ES-I3 (cell line): Measurements from ENCODE around the gene CRMP1.
A peak's percentile ranks its signal among the peaks of the same experiment; 100 is the strongest.

Experiments used
- H3K36me3 ChIP-seq: 2 replicates; pipeline ENCODE4 v1.6.1; 2013; ENCODE audit warnings: mild to moderate bottlenecking, low read length, control low read depth, moderate library complexity; ENCODE audit not compliant: insufficient read depth
- H3K4me1 ChIP-seq: 2 replicates; pipeline ENCODE4 v1.6.1; 2013; ENCODE audit warnings: mild to moderate bottlenecking, control low read depth, low read length; ENCODE audit not compliant: insufficient read depth
- H3K9ac ChIP-seq: 2 replicates; pipeline ENCODE4 v1.6.1; 2013; ENCODE audit warnings: low read depth, mild to moderate bottlenecking, low read length, moderate library complexity
- H3K9me3 ChIP-seq: 2 replicates; pipeline ENCODE4 v1.6.1; 2013; ENCODE audit warnings: mild to moderate bottlenecking, low read length, moderate library complexity; ENCODE audit not compliant: control insufficient read depth, insufficient read depth

CRMP1 gene

DNA sequence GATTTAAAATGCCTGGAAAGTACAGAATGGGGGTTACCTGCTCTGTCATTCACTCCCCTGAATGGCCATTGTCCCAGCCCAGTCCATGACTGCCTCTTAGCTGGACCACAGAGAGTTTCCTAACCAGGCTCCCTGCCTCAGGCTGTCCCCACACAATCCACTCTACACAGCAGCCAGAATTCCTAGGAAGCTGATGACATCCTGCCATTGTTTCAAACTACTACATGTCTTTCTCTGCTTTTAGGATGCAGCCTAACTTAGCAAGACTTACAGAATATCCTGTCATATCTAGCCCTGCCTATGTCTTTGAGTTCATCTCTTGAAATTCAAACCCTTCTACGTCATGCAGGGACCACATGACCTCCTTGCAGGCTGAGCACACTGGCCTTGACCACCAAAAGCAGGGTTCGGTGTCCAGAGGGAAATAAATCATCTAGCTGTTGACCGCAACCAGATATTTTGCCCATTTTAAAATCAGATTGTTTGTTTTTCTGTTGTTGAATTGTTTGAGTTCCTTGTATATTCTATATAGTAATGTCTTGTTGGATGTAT is 16.1 kb upstream of the CRMP1 start:
- H3K36me3 ChIP-seq: no peaks in the 10 kb centered on the region
- H3K9me3 ChIP-seq: no peaks in the 10 kb centered on the region; the same call in 1 of the 2 replicates
- H3K9ac ChIP-seq: no peak overlapping the region
- H3K4me1 ChIP-seq: peaks cover 31% of the 10 kb centered on the region

DNA sequence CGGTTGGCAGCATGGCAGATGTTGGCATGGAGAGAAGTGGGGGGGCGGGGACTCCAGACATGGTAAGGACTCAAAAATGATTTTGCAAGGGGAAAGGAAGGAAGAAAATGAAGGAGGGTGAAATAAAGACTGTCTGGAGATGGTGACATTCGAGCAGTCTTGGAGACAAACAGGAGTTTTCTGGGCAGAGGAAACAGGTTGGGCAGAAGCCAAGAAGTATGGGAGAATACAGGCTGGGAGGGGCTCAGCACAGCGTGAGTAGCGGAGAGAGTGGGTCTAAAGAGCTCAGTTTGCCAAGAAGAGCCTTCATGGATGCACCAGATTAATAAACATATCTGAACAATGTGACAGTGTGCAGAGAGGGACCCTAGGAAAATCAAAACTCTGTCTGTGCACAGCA is 13.3 kb upstream of the CRMP1 start:
- peaks cover 18% of the 10 kb centered on the region; the same call in 1 of the 2 replicates for H3K4me1 ChIP-seq
- no peaks in the 10 kb centered on the region; the same call in 1 of the 2 replicates for H3K9me3 ChIP-seq
- no peaks in the 10 kb centered on the region for H3K36me3 ChIP-seq
- no peak overlapping the region for H3K9ac ChIP-seq

DNA sequence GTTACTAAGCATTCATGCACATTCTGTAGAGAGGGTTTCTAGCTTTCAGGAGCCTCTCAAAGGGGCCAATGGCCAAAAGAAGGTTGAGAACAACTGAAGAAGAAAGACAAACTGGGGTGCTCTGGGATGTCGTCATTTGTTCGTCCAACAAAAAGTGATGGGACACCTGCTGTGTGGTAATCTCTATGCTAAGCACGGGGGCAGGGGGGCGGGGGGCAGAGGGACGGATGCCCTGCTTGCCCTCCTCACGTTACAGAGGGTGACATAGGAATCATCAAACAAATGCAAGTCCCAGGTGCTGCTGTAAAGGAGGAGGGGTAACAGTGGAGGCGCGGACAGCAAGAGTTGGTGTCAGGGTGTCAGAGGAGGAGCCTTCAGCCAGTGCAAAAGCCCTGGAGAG is 12.8 kb upstream of the CRMP1 start:
- Histone ChIP-seq H3K36me3 (no peaks in the 10 kb centered on the region), H3K9me3 (no peaks in the 10 kb centered on the region), H3K4me1 (peaks cover 18% of the 10 kb centered on the region; the same call in 1 of the 2 replicates), H3K9ac (no peak overlapping the region)

- no peak overlapping the region for H3K9ac ChIP-seq
- no peaks in the 10 kb centered on the region for H3K36me3 ChIP-seq
- no peaks in the 10 kb centered on the region for H3K9me3 ChIP-seq
- peaks cover 9% of the 10 kb centered on the region; the same call in 1 of the 2 replicates for H3K4me1 ChIP-seq
Observed at GRCh38 chr4:5900844-5901243, 8.0 kb upstream of the CRMP1 start.

- Histone ChIP-seq H3K9ac (no peak overlapping the region), H3K9me3 (no peaks in the 10 kb centered on the region), H3K4me1 (peaks cover 2% of the 10 kb centered on the region; the same call in 1 of the 2 replicates), H3K36me3 (no peaks in the 10 kb centered on the region)
Observed at GRCh38 chr4:5899881-5900280, 7.0 kb upstream of the CRMP1 start.

DNA sequence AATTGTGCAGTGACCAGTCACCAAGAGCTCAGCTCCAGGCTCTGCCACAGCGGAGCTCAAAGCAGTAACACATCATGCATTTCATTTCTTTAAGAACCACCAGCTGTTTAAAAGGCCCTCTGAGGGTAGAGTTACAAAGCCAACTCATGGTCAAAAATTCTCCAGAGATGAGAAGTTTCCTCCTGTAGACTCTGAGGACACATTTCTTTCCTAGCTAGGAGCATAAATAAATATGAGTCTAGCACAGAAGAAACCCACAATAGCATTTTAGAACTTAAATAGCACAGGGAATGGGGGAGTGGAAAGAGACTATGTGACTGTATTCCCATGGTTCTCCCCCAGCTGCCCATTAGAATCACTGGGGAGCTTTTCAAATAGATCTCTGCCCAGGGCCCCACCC is 6.5 kb upstream of the CRMP1 start:
- no peaks in the 10 kb centered on the region for H3K9me3 ChIP-seq
- no peaks in the 10 kb centered on the region for H3K36me3 ChIP-seq
- H3K4me1 ChIP-seq: no peaks in the 10 kb centered on the region
- no peak overlapping the region for H3K9ac ChIP-seq

DNA sequence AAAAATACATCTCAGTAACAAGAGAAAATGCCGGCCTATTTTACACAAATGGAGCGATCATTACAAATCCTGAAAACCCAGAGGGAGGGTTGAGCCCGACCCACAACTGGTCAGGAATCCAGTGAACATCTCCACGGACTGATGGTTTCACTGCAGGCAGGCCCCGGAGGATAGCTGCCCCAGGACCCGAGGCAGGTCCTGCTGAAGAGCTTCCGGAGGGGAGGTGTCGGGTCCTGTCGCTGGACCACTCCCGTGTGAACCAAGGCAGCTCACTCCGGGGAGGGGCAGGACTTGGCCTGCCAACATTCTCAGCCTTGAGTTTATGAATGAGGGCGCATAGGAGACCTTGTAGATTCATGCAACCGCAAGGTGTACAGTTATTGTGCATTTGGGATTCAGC is 4.8 kb upstream of the CRMP1 start:
- H3K9me3 ChIP-seq: no peaks in the 10 kb centered on the region
- no peaks in the 10 kb centered on the region for H3K4me1 ChIP-seq
- no peaks in the 10 kb centered on the region for H3K36me3 ChIP-seq
- no peak overlapping the region for H3K9ac ChIP-seq

- H3K9me3 ChIP-seq: no peaks in the 10 kb centered on the region
- H3K9ac ChIP-seq: no peak overlapping the region
- no peaks in the 10 kb centered on the region for H3K36me3 ChIP-seq
- H3K4me1 ChIP-seq: no peaks in the 10 kb centered on the region
Observed at GRCh38 chr4:5895287-5895686, 2.4 kb upstream of the CRMP1 start.

GRCh38 chr4:5894266-5894665 is 1.4 kb upstream of the CRMP1 start:
- H3K9ac ChIP-seq: no peak overlapping the region
- H3K4me1 ChIP-seq: peaks cover 4% of the 10 kb centered on the region; the same call in 1 of the 2 replicates
- no peaks in the 10 kb centered on the region for H3K36me3 ChIP-seq
- no peaks in the 10 kb centered on the region for H3K9me3 ChIP-seq

- Histone ChIP-seq H3K9me3 (no peaks in the 10 kb centered on the region), H3K36me3 (no peaks in the 10 kb centered on the region), H3K4me1 (peaks cover 8% of the 10 kb centered on the region; the same call in 1 of the 2 replicates), H3K9ac (no peak overlapping the region)
Observed at GRCh38 chr4:5893591-5893990, 705 bp upstream of the CRMP1 start.

- H3K4me1 ChIP-seq: peaks cover 8% of the 10 kb centered on the region; the same call in 1 of the 2 replicates
- H3K9ac ChIP-seq: peak overlapping the region; percentile 51; the same call in 1 of the 2 replicates
- H3K9me3 ChIP-seq: no peaks in the 10 kb centered on the region
- no peaks in the 10 kb centered on the region for H3K36me3 ChIP-seq
Observed at GRCh38 chr4:5892323-5893003, 423 bp downstream of the CRMP1 start.

DNA sequence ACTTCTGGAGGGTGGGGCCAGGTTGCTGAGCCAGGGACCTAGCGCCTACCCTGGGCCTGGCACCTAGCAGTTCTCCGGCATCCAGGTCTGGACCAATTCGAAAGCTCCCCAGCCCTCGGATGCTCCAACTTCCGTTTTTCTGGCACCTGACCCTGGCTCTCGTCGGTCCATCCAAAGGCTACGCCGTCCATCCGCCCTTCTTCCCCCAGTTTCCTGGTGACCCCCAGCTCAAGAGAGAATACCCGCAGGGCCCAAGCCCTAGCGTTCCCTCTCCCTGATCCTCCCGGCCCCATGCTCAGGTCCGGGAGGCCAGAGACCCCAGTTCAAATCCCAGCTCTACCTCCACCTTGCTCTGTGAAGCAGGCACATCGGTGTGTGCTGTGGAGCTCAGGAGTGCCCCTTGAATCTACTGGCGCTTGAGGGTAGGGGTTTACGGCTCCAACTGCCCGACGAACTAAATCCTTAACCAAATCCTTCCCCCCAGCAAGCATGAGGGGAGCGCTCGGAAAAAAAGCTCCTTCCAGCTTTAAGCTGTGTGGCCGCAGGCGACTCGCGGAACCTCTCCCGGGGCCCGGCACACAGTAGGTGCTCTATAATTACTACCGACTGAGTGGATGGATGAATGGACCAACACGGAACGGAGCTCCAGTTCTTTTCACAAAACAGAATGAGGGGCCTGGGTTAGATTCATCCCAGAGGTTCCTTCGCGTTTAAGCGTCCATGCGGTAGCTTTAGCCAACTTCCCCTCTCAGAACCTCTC is 1.1 kb downstream of the CRMP1 start:
- Histone ChIP-seq H3K4me1 (peaks cover 8% of the 10 kb centered on the region; the same call in 1 of the 2 replicates), H3K9me3 (no peaks in the 10 kb centered on the region), H3K9ac (peak overlapping the region; percentile 51; the same call in 1 of the 2 replicates), H3K36me3 (no peaks in the 10 kb centered on the region)

- Histone ChIP-seq H3K36me3 (no peaks in the 10 kb centered on the region), H3K9ac (peak overlapping the region; percentile 51; the same call in 1 of the 2 replicates), H3K9me3 (no peaks in the 10 kb centered on the region), H3K4me1 (peaks cover 8% of the 10 kb centered on the region; the same call in 1 of the 2 replicates)
Observed at GRCh38 chr4:5890063-5890727, 2.7 kb downstream of the CRMP1 start.

- H3K9ac ChIP-seq: peak overlapping the region; percentile 39
- H3K9me3 ChIP-seq: no peaks in the 10 kb centered on the region
- no peaks in the 10 kb centered on the region for H3K36me3 ChIP-seq
- peaks cover 8% of the 10 kb centered on the region; the same call in 1 of the 2 replicates for H3K4me1 ChIP-seq
Observed at GRCh38 chr4:5889002-5889696, 3.7 kb downstream of the CRMP1 start.
